Retinal pigment epithelial cell (primary cell): ENCODE measurements around the gene GRAP.
"Not testable (repeated sequence)": the region's sequence is repeated elsewhere in the genome, so short reads cannot be mapped to it uniquely, and the experiment has no call there.

Experiments used
- DNase-seq: peaks from one replicate; pipeline ENCODE4 v3.0.0-alpha.2; 2010; ENCODE audit warnings: low read depth
- H3K4me3 ChIP-seq: 2 replicates; pipeline ENCODE4 v1.5.1; 2011; ENCODE audit warnings: mild to moderate bottlenecking, low read length, control low read depth, moderate library complexity
- CTCF ChIP-seq: conservative IDR thresholded peaks from 2 replicates; pipeline ENCODE4 v1.5.1; 2011; ENCODE audit warnings: low read depth, low read length, control low read depth, inconsistent platforms

The GRAP gene

DNA sequence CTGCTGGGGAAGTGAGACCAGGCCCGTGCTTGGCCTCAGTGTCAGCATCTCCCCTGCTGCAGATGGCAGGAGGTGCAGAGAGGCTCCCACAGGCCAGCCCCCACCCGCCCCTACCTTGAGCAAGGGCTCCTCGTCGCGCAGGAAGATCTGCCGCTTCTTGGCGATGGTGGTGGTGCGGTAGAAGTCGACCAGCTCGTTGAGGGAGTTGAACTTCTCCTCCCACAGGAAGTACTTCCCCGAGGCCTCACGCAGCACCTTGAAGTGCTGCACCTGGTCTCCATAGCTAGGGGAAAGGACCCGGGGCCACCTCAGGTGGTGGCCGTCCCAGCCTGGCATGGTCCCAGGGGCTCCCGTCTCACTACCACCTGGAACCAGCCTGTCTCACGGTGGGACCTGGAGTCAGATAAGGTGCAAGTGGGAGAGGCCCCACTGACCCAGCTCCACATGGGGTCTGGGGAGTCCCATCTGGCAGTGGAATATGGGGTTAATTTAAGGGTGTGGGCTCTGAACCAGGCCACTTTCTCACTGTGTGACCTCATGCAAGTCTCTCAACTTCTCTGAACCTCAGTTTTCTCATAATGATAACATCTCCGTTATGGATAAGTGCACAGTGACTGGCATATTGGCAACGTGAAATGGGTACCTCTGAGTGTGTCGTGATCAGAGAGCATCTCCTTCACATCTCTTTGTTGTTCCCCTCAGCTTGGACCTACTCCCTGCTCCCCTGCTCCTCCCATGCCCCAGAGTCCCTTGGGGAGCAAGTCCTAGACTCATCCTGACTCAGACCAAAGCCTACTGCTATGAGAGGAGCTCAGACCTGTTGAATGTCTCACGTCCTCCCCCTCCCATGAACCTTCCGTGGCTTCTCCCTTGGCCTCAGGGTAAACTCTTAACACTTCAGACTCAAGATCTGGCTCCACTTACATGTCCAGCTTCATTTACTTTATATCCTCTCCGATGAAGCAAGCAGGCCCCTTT lies 22.4 kb downstream of the GRAP start:
- no peak for TF ChIP-seq CTCF
- H3K4me3 ChIP-seq = no peak overlapping the region
- no peak for DNase-seq

DNA sequence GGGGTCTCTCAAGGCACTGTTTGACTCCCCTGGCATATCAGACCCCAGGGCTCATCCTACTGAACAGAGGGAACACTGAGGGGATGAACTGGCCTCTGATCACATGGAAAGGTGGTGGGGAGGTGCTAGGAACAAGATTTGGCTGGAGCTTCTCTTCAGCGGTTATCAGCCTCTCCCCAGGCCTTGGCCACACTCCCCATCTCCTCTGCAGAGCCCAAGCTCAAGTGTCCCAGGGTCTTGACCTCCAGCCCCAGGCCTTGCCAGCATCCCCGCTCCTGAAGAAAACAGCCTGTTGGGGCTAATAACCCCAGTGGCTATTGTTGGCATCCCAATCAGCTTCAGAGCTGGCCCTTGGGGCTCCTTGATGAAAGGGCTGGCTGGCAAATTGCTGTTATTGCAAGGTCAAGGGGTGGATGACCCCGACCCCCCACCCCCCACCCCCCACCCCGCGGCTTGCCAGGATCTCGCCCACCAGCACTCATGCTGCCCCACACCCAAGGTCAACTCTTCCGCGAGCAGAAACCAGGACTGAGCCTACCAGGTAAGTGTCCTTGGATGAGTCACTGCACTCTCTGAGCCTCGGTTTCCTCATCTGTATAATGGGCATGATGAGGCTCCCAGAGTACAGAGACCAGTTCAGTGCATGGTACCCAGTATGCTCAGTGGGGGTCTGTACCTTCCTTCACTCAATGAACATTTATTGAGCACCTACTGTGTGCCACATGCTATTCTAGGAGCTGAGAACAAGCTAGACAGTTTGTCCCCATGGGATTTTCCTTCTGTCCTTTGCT lies 23.4 kb downstream of the GRAP start:
- no peak for TF ChIP-seq CTCF
- H3K4me3 ChIP-seq = no peak overlapping the region
- DNase-seq = no peak

- no peak for DNase-seq
- TF ChIP-seq CTCF = no peak
- no peak overlapping the region for H3K4me3 ChIP-seq
Measured at GRCh38 chr17:19022747-19023146, 24.0 kb downstream of the GRAP start.

GRCh38 chr17:19022128-19022527 lies 24.6 kb downstream of the GRAP start:
- TF ChIP-seq CTCF = no peak
- no peak for DNase-seq
- no peak overlapping the region for H3K4me3 ChIP-seq

DNA sequence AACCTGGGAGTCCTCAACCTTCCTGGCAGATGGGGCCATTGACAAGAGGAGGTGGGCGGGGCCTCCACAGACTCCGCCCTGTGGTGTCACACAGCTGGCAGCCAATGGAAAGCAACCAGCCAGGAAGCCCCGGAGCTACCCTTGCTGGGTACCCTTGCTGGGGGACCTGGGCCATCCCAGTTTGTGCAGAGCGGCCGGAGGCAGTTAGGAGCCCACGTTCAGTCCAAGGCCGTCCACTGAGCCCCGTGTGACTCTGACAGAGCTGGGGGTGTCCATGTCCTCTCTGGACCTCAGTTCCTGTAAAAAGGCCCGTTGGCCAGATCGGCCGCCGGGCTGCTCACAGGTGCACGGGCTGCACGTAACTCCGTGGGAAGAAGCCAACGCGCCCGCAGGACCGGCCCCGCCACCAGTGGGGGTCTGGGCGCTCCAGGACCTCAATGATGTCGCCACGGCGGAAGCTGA lies 25.1 kb downstream of the GRAP start:
- DNase-seq = no peak
- TF ChIP-seq CTCF = no peak
- H3K4me3 ChIP-seq = no peak overlapping the region

DNA sequence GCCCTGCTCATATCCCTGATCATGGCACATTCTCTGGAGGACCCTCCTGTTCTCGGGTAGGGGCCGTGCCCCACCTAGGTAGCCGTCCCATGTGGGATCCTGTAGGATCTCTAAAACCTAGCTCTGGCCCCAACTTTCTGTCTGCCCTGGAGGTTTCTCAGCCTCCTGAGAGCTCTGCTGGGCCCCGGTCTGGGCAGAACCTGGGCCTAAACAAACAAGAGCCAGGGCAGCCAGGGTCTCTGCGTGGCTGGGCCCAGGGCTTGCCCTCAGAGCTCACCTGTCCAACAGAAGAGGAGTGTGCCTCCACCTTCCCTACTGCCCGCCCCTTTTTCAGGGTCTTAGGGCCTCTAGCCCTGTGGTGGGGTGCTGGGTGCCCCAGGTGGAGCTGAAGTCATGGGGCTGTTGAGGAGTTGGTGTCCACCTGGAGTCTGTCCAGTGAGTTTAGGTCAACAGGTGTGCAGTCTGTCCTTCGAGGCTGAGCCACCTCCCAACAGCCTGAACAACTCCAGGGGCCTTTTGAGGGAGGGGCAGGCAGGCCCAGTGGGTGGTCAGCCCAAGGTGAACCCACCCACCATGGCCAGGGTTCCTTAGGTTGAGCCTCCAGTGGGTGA lies 25.6 kb downstream of the GRAP start:
- DNase-seq, H3K4me3 ChIP-seq: not testable (repeated sequence)

- no peak for TF ChIP-seq CTCF
- no peak overlapping the region for H3K4me3 ChIP-seq
- no peak for DNase-seq
Measured at GRCh38 chr17:19020016-19020415, 26.7 kb downstream of the GRAP start.
